Measurements from ENCODE around the gene SEMA4G.

DNA sequence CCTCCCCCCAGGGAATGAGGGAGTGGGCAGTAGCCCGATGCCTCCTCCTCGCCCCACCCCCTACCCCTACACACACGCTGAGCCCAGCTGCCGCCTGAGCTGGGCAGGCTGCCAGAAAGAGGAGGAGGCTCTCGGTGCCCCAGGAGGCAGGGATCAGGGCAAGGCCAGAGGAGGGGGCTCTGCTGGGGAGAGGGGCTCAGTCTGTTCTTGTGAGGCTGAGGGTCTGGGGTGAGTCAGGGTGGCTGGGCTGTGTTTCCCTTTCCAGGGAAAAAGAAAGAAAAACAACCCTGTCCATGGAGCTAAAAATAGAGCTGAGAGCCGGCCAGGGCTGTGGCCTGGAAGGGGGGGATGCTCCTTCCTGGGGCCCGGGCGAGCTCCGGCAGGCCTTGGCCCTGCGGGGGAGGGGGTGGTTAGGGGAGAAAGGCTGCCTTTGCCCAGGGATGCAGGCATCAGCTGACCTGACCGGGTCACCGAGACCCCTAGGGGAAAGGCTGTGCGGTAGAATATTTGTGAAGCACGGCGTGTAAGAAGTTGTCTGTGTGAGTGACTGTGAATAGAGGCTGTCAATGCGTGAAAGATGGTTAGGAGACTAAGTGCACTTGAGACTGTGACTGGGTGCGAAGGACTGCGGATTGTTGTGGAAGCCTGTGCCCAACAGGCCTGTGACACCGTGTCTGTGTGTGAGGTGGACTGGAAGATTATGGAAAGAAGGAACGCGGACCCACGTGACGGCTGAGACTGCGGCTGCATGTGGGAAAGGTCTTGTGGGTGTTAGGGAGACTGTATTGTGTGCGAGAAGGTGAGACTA, 29.1 kb downstream of the SEMA4G start:
- TF ChIP-seq BHLHE40 (IDR thresholded peaks at IDR 0.05; ENCODE audit: low read depth, low read length): no peak
- TF ChIP-seq, protein P1, sequence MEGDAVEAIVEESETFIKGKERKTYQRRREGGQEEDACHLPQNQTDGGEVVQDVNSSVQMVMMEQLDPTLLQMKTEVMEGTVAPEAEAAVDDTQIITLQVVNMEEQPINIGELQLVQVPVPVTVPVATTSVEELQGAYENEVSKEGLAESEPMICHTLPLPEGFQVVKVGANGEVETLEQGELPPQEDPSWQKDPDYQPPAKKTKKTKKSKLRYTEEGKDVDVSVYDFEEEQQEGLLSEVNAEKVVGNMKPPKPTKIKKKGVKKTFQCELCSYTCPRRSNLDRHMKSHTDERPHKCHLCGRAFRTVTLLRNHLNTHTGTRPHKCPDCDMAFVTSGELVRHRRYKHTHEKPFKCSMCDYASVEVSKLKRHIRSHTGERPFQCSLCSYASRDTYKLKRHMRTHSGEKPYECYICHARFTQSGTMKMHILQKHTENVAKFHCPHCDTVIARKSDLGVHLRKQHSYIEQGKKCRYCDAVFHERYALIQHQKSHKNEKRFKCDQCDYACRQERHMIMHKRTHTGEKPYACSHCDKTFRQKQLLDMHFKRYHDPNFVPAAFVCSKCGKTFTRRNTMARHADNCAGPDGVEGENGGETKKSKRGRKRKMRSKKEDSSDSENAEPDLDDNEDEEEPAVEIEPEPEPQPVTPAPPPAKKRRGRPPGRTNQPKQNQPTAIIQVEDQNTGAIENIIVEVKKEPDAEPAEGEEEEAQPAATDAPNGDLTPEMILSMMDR (IDR thresholded peaks at IDR 0.05): no peak
- no peak for TF ChIP-seq SREBF2 (IDR thresholded peaks at IDR 0.05)
- TF ChIP-seq ZFP36 (IDR thresholded peaks at IDR 0.05; ENCODE audit: borderline replicate concordance, partially characterized antibody): no peak
- TF ChIP-seq, protein P2, sequence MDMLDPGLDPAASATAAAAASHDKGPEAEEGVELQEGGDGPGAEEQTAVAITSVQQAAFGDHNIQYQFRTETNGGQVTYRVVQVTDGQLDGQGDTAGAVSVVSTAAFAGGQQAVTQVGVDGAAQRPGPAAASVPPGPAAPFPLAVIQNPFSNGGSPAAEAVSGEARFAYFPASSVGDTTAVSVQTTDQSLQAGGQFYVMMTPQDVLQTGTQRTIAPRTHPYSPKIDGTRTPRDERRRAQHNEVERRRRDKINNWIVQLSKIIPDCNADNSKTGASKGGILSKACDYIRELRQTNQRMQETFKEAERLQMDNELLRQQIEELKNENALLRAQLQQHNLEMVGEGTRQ (IDR thresholded peaks at IDR 0.05): peak; percentile 54
- TF ChIP-seq CBX8 (IDR thresholded peaks at IDR 0.05): no peak
- TF ChIP-seq EP300 (IDR thresholded peaks at IDR 0.05): no peak
- no peak for TF ChIP-seq HOXA7 (CRISPR knock-in tag; IDR thresholded peaks at IDR 0.05)
- TF ChIP-seq SMC3 (IDR thresholded peaks at IDR 0.05): no peak
- TF ChIP-seq KDM1A (IDR thresholded peaks at IDR 0.05; ENCODE audit: low read depth): no peak
- TF ChIP-seq POLR2A (IDR thresholded peaks at IDR 0.05; ENCODE audit: low read length): no peak; the same call in 1 of the 2 replicates
- TF ChIP-seq REST (IDR thresholded peaks at IDR 0.05): no peak

Data from A549 (cell line).